Large intestine (tissue), 3 donors: ENCODE data around the gene MIOX. TPM values are rescaled to one million over a fixed set of nuclear protein-coding genes. Genes with fewer than 3 reads are reported as not detected.
"Not testable (repeated sequence)": the region's sequence is repeated elsewhere in the genome, so short reads cannot be mapped to it uniquely, and the experiment has no call there.

Source experiments
- DNase-seq, 2 donors: peaks; one replicate each; pipeline versions ENCODE4 v3.0.0 to v3.0.0-alpha.2; 2013
- H3K27ac ChIP-seq: one replicate; pipeline ENCODE4 v1.5.1; 2013; ENCODE audit warnings: low read length
- H3K27me3 ChIP-seq: 2 replicates; pipeline ENCODE4 v1.6.1; 2013; ENCODE audit warnings: low read length; ENCODE audit not compliant: control insufficient read depth, insufficient read depth
- H3K36me3 ChIP-seq: 2 replicates; pipeline ENCODE4 v1.6.1; 2013; ENCODE audit warnings: low read length; ENCODE audit not compliant: control insufficient read depth, insufficient read depth
- H3K4me1 ChIP-seq: one replicate; pipeline ENCODE4 v1.6.1; 2013; ENCODE audit warnings: low read length; ENCODE audit not compliant: control insufficient read depth, insufficient read depth
- H3K4me3 ChIP-seq: one replicate; pipeline ENCODE4 v1.5.1; 2013; ENCODE audit warnings: low read length
- H3K9me3 ChIP-seq: one replicate; pipeline ENCODE4 v1.6.1; 2013; ENCODE audit warnings: mild to moderate bottlenecking, low read depth, low read length, moderate library complexity; ENCODE audit not compliant: control insufficient read depth
- WGBS: methylation state at CpG from one replicate; pipeline ENCODE4 v1.1.5; 2013; ENCODE audit warnings: low lambda C conversion rate; ENCODE audit not compliant: insufficient coverage; 5-methylcytosine and 5-hydroxymethylcytosine counted together
- polyA plus RNA-seq: library from polyadenylated mRNA; unstranded; fragments of 120-200 nt; gene quantifications from one replicate; pipeline ENCODE4 v1.2.1, GENCODE V29; 2013

The MIOX gene
- polyA plus RNA-seq, 1 donor = 0.60 TPM

GRCh38 chr22:50530877-50531545, 44.4 kb downstream of the MIOX start:
- Histone ChIP-seq H3K27me3 (peaks cover 45% of the 10 kb centered on the region), H3K9me3 (peaks cover 16% of the 10 kb centered on the region), H3K4me1 (peaks cover 32% of the 10 kb centered on the region), H3K27ac (peak overlapping the region; percentile 94), H3K36me3 (no peaks in the 10 kb centered on the region), H3K4me3 (peak overlapping the region; percentile 60)
- DNase-seq = peak; percentile 76 to 90
- WGBS = no CpG with 5 or more reads among the region's 53 CpGs

GRCh38 chr22:50531546-50531961, 44.9 kb downstream of the MIOX start:
- Histone ChIP-seq H3K36me3 (no peaks in the 10 kb centered on the region), H3K9me3 (peaks cover 16% of the 10 kb centered on the region), H3K4me1 (peaks cover 30% of the 10 kb centered on the region), H3K27ac (peak overlapping the region; percentile 94), H3K4me3 (peak overlapping the region; percentile 60), H3K27me3 (peaks cover 45% of the 10 kb centered on the region)
- WGBS = no CpG with 5 or more reads among the region's 44 CpGs
- peak in 1 of 2 donors; percentile 69 for DNase-seq

- no CpG with 5 or more reads among the region's 56 CpGs for WGBS
- peak overlapping the region; percentile 42 for H3K27ac ChIP-seq
- no peaks in the 10 kb centered on the region for H3K36me3 ChIP-seq
- peaks cover 45% of the 10 kb centered on the region for H3K27me3 ChIP-seq
- DNase-seq = peak in 1 of 2 donors; percentile 77
- H3K9me3 ChIP-seq = peaks cover 16% of the 10 kb centered on the region
- peak overlapping the region; percentile 60 for H3K4me3 ChIP-seq
- H3K4me1 ChIP-seq = peaks cover 27% of the 10 kb centered on the region
Observed at GRCh38 chr22:50531962-50532674, 45.5 kb downstream of the MIOX start.

DNA sequence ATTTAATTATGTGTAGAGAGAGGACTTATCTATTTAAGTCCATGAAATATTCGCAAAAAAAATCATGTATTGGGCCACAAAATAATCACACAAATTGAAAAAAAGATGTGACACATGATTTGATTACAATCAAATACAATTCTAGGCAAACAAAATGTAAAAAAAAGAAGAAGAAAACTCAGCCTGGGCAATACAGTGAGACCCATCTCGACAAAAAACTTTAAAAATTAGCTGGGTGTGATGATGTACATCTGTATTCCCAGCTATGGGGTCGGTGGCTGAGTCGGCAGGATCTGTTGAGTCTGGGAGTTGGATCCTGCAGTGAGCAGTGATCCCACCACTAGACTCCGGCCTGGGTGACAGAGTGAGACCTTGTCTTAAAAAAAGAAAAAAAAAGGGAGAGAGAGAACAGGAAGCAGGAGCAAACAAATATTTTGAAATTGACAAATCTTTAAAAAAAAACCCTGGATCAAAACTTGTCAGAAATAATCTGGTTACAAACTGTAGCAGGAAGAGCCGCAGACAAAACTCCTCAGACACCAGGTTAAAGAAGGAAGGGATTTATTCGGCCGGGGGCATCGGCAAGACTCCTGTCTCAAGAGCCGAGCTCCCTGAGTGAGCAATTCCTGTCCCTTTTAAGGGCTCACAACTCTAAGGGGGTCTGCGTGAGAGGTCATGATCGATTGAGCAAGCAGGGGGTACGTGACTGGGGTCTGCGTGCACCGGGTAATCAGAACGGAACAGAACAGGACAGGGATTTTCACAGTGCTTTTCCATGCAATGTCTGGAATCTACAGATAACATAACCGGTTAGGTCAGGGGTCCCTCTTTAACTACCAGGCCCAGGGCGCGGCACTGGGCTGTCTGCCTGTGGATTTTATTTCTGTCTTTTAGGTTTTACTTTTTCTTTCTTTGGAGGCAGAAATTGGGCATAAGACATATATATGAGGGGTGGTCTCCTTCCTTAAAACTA, 46.5 kb downstream of the MIOX start:
- Histone ChIP-seq H3K9me3 (peaks cover 16% of the 10 kb centered on the region), H3K27ac (no peak overlapping the region), H3K4me1 (peaks cover 27% of the 10 kb centered on the region), H3K36me3 (no peaks in the 10 kb centered on the region), H3K27me3 (peaks cover 45% of the 10 kb centered on the region), H3K4me3 (no peak overlapping the region)
- no peak for DNase-seq
- WGBS = 57% methylated on average over 3 of the region's 19 CpGs

- H3K4me3 ChIP-seq, H3K36me3 ChIP-seq, H3K27ac ChIP-seq, DNase-seq: not testable (repeated sequence)
- peaks cover 32% of the 10 kb centered on the region for H3K4me1 ChIP-seq
- H3K9me3 ChIP-seq = peaks cover 14% of the 10 kb centered on the region
- 67% methylated on average over 3 of the region's 21 CpGs for WGBS
- H3K27me3 ChIP-seq = peaks cover 45% of the 10 kb centered on the region
Observed at GRCh38 chr22:50533856-50534711, 47.4 kb downstream of the MIOX start.

DNA sequence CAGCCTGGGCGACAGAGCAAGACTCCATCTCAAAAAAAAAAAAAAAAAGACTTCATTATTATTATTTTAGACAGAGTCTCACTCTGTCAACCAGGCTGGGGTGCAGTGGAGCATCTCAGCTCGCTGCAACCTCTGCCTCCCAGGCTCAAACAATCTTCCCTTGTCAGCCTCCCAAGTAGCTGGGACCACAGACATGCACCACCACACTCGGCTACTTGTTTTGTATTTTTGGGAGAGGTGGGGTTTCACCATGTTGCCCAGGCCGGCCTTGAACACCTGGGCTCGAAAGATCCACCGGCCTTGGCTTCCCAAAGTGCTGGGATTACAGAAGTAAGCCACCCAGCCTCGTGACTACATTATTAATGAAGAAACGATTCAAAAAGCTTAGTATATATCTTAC, 48.5 kb downstream of the MIOX start:
- Histone ChIP-seq H3K4me3 (no peak overlapping the region), H3K9me3 (peaks cover 8% of the 10 kb centered on the region), H3K36me3 (no peaks in the 10 kb centered on the region), H3K27ac (no peak overlapping the region), H3K4me1 (peaks cover 35% of the 10 kb centered on the region), H3K27me3 (peaks cover 38% of the 10 kb centered on the region)
- no peak for DNase-seq
- 94% methylated on average over 2 of the region's 8 CpGs for WGBS

- no peak for DNase-seq
- WGBS = no CpG with 5 or more reads among the region's 3 CpGs
- Histone ChIP-seq H3K27me3 (peaks cover 27% of the 10 kb centered on the region), H3K27ac (no peak overlapping the region), H3K4me1 (peaks cover 26% of the 10 kb centered on the region), H3K4me3 (no peak overlapping the region), H3K36me3 (no peaks in the 10 kb centered on the region), H3K9me3 (no peaks in the 10 kb centered on the region)
Observed at GRCh38 chr22:50536226-50536625, 49.6 kb downstream of the MIOX start.

- Histone ChIP-seq H3K27ac (no peak overlapping the region), H3K4me3 (no peak overlapping the region), H3K27me3 (peaks cover 13% of the 10 kb centered on the region), H3K4me1 (peaks cover 14% of the 10 kb centered on the region), H3K9me3 (no peaks in the 10 kb centered on the region), H3K36me3 (no peaks in the 10 kb centered on the region)
- whole genome bisulfite sequencing = no CpG with 5 or more reads among the region's 13 CpGs
- no peak for DNase-seq
Observed at GRCh38 chr22:50537765-50538164, 51.1 kb downstream of the MIOX start.
